GM12872 (cell line): ENCODE data around the gene ABCC11.

Experiments
- TF ChIP-seq, protein P1 (sequence below): IDR thresholded peaks from 3 replicates; pipeline ENCODE4 v1.5.1; 2011; ENCODE audit warnings: low read depth, mild to moderate bottlenecking, low read length, moderate library complexity; ENCODE audit not compliant: insufficient read depth

Gene ABCC11

DNA sequence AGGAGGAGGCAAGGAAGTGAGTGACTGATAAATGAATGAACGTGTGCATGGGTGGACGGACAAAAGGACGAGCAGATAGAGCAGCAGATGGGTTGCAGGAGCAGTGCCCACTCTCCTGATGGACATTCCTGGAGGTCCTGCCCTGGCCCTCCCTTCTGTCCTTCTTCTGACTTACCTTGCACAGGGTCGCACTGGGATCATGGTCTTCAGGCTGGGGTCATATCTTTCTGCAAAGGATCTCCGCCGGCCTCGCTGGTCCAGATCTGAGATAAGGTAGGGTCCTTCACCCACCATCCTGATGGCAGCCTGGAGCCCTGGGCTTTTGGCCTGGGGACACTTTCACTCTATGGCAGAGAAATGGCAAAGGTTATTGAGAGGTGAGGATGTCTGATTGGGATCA lies 101.2 kb downstream of the ABCC11 start:
- TF ChIP-seq, protein P1, sequence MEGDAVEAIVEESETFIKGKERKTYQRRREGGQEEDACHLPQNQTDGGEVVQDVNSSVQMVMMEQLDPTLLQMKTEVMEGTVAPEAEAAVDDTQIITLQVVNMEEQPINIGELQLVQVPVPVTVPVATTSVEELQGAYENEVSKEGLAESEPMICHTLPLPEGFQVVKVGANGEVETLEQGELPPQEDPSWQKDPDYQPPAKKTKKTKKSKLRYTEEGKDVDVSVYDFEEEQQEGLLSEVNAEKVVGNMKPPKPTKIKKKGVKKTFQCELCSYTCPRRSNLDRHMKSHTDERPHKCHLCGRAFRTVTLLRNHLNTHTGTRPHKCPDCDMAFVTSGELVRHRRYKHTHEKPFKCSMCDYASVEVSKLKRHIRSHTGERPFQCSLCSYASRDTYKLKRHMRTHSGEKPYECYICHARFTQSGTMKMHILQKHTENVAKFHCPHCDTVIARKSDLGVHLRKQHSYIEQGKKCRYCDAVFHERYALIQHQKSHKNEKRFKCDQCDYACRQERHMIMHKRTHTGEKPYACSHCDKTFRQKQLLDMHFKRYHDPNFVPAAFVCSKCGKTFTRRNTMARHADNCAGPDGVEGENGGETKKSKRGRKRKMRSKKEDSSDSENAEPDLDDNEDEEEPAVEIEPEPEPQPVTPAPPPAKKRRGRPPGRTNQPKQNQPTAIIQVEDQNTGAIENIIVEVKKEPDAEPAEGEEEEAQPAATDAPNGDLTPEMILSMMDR, result no peak

DNA sequence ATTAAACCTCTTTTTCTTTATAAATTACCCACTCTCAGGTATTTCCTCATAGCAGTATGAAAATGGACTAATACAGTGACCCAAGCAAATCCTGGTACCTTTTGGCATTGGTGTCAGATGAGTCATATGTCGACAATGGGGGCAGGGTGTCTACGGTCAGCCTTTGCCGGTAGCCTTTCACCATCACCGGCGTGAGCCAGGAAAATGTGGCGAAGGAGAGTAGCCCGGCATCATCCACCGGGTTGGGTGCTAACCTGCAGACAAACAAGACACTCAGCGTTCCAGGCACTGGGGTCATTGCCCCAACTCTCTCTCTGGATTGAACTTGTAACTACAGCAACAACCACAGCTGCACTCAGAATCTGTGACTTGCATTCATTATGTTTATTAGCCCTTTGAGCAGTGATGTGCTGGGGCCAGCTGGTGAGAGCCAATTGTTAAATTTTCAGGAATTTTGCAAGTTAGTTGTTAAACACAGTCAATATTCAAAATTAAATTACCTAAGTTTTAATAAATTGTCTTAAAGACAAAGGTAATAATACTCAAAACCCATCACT lies 103.4 kb downstream of the ABCC11 start:
- TF ChIP-seq, protein P1, result no peak

DNA sequence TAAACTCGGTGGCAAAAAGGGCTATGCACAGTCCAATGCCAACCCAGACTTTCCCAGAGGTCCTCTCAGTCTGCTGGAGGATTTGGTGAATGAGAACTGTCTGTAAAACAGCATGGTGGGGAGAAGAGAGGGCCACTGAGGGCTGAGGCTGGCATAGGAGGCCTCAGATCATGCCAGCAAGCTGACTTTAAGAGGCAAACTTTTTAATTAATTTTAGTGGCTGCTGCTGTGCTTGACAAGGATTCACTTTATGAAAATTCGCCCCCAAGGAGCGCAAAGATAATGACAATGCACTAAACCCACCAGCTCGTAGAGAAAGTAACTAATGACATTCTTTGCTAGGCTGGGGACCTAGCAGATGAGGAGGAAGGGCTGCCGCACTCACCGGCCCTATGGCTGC lies 106.5 kb downstream of the ABCC11 start:
- TF ChIP-seq, protein P1, result no peak

DNA sequence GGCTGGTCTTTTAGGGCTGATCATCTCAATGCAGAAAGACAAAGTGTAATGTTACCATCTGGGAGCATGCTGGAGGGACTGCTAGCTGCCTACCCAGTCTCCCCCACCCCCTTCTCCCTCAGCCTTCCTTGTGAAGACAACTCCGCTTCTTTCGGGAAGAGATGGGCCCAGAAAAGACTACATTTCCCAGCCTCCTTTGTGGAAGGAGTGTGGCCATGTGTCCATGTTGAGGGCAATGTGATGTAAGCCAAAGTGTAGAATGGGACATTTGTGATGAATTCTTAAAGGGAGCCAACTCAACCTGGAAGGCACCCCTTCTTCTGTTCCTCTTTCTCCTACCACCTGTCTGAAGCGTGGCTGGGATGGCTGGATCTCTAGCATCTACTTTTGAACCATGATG lies 107.8 kb downstream of the ABCC11 start:
- TF ChIP-seq, protein P1, result no peak

DNA sequence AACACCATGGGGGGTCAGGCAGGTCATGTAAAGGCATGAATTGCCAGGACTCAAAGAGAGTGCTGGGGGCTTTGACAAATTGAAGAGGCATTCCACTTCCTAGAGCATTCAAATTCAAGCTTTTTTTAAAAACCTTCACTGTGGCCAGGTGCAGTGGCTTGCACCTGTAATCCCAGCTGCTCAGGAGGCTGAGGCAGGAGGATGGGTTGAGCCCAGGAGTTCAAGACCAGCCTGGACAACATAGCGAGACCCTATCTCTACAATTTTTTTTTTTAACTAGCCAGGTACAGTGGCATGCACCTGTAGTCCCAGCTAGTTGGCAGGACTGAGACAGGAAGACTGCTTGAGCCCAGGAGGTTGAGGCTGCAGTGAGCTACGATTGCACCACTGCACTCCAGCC lies 108.8 kb downstream of the ABCC11 start:
- TF ChIP-seq, protein P1, result no peak

DNA sequence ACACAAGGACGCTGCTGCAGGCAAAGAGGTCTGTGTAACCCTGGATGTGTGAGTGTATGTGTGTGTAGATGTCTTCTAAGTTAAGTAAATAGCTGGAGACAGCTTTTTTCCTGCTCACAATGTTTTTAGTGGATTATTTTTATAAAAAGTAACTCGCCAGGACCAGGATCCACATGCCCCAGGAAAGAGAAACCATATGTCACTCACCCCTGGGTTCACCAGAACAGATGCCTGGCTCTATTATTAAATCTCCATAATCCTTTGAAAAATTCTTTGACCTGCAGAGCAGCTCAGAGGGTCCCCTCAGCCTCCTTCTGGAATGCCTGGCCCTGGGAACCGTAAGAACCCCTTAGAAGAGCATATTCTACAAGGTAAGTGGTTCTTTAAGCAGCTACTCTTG lies 109.5 kb downstream of the ABCC11 start:
- TF ChIP-seq, protein P1, result no peak

DNA sequence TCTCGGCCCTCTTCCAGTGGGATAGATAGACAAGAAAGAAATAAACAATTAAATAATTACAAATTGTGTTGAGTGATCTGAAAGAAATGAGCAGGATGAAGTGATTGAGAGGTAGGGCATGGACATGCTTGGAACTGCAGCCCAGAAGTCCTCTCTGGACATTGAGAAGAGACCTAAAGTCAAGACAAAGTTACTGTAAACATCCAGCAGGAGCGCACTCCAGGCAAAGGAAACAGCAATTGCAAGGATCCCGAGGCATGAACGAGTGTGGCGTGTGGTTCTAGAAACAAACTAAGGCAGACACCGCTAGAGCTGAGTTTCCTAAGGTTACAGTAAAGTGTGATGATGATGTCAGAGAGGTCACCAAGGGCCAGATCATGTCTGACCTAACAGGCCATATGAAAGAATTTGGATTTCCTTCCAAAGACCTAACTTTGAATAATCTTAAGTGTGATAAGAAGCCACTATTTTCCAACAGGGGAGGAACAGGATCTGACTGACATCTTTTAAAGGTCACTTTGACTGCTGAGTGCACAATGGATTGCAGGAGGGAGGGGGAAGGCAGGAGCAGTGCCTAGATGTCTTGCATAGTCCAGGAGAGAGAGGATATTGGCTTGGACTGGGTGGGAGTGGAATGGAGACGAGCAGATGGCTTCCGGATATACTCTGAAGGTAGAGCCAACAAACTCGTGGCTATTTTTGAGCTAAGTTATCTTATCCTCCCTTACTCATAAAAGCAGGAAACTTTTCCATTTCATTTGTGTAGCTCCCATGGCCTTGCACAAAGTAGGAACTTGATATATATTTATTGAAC lies 110.6 kb downstream of the ABCC11 start:
- TF ChIP-seq, protein P1, result no peak
